WERI-Rb-1 (cell line): ENCODE measurements around the gene ZNF396.

ENCODE experiments used
- DNase-seq: peaks from one replicate; pipeline ENCODE4 v3.0.0-alpha.2; 2020
- H3K27ac ChIP-seq: fragments of 250-450 bp; sonication (Bioruptor Pico); 2 replicates; pipeline ENCODE4 v1.5.1; 2020; ENCODE audit warnings: mild to moderate bottlenecking, moderate library complexity
- H3K27me3 ChIP-seq: fragments of 250-450 bp; sonication (Bioruptor Pico); 2 replicates; pipeline ENCODE4 v1.5.1; 2021; ENCODE audit warnings: mild to moderate bottlenecking, low read depth, moderate library complexity; ENCODE audit not compliant: insufficient read depth, severe bottlenecking
- H3K36me3 ChIP-seq: fragments of 250-450 bp; sonication (Bioruptor Pico); 2 replicates; pipeline ENCODE4 v1.5.1; 2020; ENCODE audit warnings: mild to moderate bottlenecking, moderate library complexity
- H3K4me3 ChIP-seq: 2 replicates; pipeline ENCODE4 v1.5.1; 2011; ENCODE audit warnings: low read depth, mild to moderate bottlenecking, control low read depth, low read length
- H3K9me3 ChIP-seq: fragments of 250-450 bp; sonication (Bioruptor Pico); 2 replicates; pipeline ENCODE4 v1.5.1; 2021; ENCODE audit warnings: mild to moderate bottlenecking, moderate library complexity; ENCODE audit not compliant: severe bottlenecking
- TF ChIP-seq, protein P1 (sequence below): IDR thresholded peaks from 2 replicates; pipeline ENCODE4 v1.5.1; 2011; ENCODE audit warnings: low read depth, mild to moderate bottlenecking, control low read depth, inconsistent platforms, low read length

The ZNF396 gene

DNA sequence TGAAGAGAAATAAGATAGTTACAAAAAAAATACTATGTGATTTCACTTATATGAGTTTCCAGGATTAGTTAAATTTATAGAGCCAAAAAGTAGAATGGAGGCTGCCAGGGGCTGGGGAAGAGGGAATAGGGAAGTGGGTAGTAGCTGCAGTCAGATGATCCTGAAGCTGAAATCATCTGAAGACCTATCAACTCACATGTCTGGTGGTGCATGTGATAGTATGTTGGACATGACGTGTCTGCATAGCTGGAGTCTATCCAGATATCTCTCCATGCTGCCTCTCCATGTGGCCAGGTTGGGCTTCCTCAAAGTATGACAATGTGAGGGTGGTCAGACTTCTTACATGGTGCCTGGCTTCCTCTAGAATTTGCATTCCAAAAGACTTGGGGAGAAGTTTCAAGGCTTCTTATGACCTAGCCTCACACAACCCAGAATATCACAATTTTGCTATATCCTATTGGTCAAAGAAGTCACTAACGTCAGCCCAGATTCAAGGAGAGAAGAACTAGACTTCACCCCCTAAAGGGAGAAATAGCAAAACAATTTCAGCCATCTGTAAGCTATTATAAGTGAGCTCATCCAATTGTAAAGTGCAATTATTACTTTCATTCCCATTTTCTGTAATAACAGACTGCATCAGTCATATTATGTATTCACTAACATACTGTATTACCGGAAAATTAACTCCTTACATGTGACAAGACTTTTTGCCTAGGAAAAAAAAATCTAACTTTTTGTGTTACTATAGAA, 14.0 kb upstream of the ZNF396 start:
- Histone ChIP-seq H3K27ac (no peak overlapping the region), H3K4me3 (no peak overlapping the region), H3K9me3 (no peaks in the 10 kb centered on the region), H3K27me3 (peaks cover 3% of the 10 kb centered on the region), H3K36me3 (no peaks in the 10 kb centered on the region)
- no peak for DNase-seq
- TF ChIP-seq, protein P1, sequence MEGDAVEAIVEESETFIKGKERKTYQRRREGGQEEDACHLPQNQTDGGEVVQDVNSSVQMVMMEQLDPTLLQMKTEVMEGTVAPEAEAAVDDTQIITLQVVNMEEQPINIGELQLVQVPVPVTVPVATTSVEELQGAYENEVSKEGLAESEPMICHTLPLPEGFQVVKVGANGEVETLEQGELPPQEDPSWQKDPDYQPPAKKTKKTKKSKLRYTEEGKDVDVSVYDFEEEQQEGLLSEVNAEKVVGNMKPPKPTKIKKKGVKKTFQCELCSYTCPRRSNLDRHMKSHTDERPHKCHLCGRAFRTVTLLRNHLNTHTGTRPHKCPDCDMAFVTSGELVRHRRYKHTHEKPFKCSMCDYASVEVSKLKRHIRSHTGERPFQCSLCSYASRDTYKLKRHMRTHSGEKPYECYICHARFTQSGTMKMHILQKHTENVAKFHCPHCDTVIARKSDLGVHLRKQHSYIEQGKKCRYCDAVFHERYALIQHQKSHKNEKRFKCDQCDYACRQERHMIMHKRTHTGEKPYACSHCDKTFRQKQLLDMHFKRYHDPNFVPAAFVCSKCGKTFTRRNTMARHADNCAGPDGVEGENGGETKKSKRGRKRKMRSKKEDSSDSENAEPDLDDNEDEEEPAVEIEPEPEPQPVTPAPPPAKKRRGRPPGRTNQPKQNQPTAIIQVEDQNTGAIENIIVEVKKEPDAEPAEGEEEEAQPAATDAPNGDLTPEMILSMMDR, result no peak

DNA sequence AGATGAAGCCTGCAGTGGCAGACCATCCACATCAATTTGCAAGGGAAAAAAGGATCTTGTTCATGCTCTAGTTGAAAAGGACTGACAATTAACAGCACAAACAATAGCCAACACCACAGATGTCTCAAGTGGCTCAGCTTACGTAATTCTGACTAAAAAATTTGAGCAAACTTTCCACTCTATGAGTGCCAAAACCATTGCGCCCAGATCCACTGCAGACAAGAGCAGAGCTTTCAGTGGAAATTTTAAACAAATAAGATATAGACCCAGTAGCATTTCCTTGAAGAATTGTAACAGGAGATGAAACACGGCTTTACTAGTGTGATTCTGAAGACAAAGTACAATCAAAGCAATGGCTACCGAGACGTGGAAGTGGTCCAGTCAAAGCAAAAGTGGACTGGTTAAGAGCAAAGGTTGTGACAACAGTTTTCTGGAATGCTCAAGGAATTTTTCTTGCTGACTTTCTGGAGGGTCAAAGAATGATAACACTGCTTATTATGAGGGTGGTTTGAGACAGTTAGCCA, 12.0 kb upstream of the ZNF396 start:
- Histone ChIP-seq H3K27ac (no peak overlapping the region), H3K36me3 (no peaks in the 10 kb centered on the region), H3K27me3 (peaks cover 3% of the 10 kb centered on the region), H3K9me3 (no peaks in the 10 kb centered on the region), H3K4me3 (no peak overlapping the region)
- TF ChIP-seq, protein P1, result no peak
- DNase-seq, result no peak

DNA sequence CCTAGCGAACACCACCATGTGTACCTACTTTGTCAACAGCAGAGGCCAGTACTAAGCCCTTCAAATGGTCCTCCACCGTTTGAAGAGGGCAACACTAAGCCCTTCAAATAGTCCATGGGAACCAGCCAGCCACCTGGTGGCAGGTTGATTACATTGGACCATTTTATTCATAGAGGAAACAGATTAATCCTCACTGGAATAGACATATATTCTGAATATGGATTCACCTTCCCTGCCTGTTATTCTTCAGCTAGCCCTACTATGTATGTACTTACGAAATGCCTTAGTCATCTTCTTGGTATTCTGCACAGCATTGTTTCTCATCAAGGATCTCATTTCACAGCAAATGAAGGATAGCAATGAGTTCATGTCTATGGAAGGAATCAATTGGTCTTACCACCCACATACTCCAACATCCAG, 10.0 kb upstream of the ZNF396 start:
- H3K9me3 ChIP-seq, result no peaks in the 10 kb centered on the region
- H3K27ac ChIP-seq, result no peak overlapping the region
- H3K4me3 ChIP-seq, result no peak overlapping the region
- peaks cover 3% of the 10 kb centered on the region for H3K27me3 ChIP-seq
- peak; percentile 29 for DNase-seq
- TF ChIP-seq, protein P1, result peak; percentile 41; the same call in 1 of the 2 replicates
- no peaks in the 10 kb centered on the region for H3K36me3 ChIP-seq

DNA sequence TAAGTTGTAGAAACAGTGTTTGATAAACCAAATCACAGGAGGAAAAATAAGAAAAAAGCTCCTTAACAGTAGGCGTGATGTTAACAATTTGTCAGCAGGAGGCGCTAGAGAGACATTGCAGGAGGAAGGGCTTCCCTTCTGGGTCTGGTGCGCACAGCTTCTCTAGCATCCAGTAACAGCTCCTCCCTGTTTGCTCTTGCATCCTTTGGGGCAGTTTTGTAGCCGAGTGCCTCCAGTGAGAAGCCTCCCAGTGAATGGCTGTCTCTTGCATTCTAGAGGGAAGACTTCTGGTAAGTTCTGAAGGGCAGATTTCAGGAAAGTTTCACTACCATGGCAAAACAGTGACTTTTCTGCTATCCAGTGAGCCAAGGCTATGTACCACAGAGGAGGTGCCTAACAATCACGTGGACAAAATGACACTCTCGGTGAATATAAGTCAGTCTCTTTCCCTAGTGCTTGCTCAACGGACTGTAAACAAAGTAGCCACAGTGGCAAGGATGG, 9.5 kb upstream of the ZNF396 start:
- H3K27ac ChIP-seq, result no peak overlapping the region
- TF ChIP-seq, protein P1, result peak; percentile 91
- H3K36me3 ChIP-seq, result no peaks in the 10 kb centered on the region
- no peaks in the 10 kb centered on the region for H3K9me3 ChIP-seq
- peaks cover 3% of the 10 kb centered on the region for H3K27me3 ChIP-seq
- peak; percentile 66 for DNase-seq
- no peak overlapping the region for H3K4me3 ChIP-seq

DNA sequence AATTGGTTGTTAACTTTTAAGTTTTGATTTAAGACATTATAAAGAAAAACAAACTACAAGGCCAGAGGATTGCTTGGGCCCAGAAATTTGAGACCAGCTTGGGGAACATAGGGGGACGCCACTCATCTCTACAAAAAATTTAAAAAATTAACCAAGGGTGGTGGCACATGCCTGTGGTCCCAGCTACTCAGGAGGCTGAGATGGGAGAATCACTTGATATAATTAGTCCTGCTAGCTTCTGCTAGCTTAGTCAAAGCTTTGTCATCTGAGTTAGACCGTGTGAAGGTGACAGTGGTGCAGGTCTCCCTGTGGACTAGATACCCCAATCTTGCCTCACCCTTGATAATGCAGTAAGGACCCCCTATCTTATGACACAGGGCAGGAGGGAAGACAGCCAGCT, 6.0 kb upstream of the ZNF396 start:
- H3K9me3 ChIP-seq, result no peaks in the 10 kb centered on the region
- no peaks in the 10 kb centered on the region for H3K36me3 ChIP-seq
- no peak overlapping the region for H3K27ac ChIP-seq
- H3K27me3 ChIP-seq, result no peaks in the 10 kb centered on the region
- TF ChIP-seq, protein P1, result no peak
- no peak overlapping the region for H3K4me3 ChIP-seq
- no peak for DNase-seq
